Peyer's patch (tissue), 4 donors: Measurements from ENCODE around the gene MEA1. TPM values are rescaled to one million over a fixed set of nuclear protein-coding genes. Genes with fewer than 3 reads are reported as not detected.

Experiments used
- DNase-seq, 3 donors: peaks; one replicate each; pipeline ENCODE4 v3.0.0-alpha.2; 2017 to 2019
- H3K27ac ChIP-seq, 4 donors: fragments of 200-600 bp; sonication (generic); one replicate each; pipeline ENCODE4 v1.5.1; 2016 to 2019
- H3K27me3 ChIP-seq, 2 donors: fragments of 200-600 bp; sonication (generic); one replicate each; pipeline ENCODE4 v1.5.1; 2019
- H3K36me3 ChIP-seq, 3 donors: fragments of 200-600 bp; sonication (generic); one replicate each; pipeline ENCODE4 v1.5.1; 2016 to 2019
- H3K4me1 ChIP-seq, 4 donors: fragments of 200-600 bp; sonication (generic); one replicate each; pipeline ENCODE4 v1.5.1; 2016 to 2019
- H3K4me3 ChIP-seq, 4 donors: fragments of 200-600 bp; sonication (generic); 1 replicate in 3 of 4; 2 replicates in 1 of 4; pipeline ENCODE4 v1.5.1; 2016 to 2019; ENCODE audit warnings: mild to moderate bottlenecking in 1 of 4
- H3K9me3 ChIP-seq, 4 donors: fragments of 200-600 bp; sonication (generic); one replicate each; pipeline ENCODE4 v1.5.1; 2016 to 2019; ENCODE audit warnings: mild to moderate bottlenecking in 1 of 4
- POLR2A ChIP-seq, 2 donors: fragments of 450-650 bp; IDR thresholded peaks; one replicate each; pipeline ENCODE4 v1.5.1; 2017; ENCODE audit warnings: antibody characterized with exemption in 2 of 2, mild to moderate bottlenecking in 2 of 2, moderate library complexity in 2 of 2
- total RNA-seq, 4 donors: library from RNA; depleted of rRNA; stranded (reverse); fragments of >200 nt; gene quantifications; one replicate each; pipeline ENCODE4 v1.1.0, GENCODE V29; 2016
- TF ChIP-seq, protein P1 (sequence below), 6 experiments: fragments of 450-650 bp in 4 of 6; fragments of 200-600 bp in 2 of 6; sonication (generic) in 1 of 6; IDR thresholded peaks; one replicate each; pipeline ENCODE4 v1.5.1; 2017 to 2019; ENCODE audit warnings: antibody characterized with exemption in 6 of 6, mild to moderate bottlenecking in 3 of 6, moderate library complexity in 1 of 6

MEA1 gene
- total RNA-seq, 4 donors from 2014 or later, result 34.3 to 40.4 (median 36.1) TPM

DNA sequence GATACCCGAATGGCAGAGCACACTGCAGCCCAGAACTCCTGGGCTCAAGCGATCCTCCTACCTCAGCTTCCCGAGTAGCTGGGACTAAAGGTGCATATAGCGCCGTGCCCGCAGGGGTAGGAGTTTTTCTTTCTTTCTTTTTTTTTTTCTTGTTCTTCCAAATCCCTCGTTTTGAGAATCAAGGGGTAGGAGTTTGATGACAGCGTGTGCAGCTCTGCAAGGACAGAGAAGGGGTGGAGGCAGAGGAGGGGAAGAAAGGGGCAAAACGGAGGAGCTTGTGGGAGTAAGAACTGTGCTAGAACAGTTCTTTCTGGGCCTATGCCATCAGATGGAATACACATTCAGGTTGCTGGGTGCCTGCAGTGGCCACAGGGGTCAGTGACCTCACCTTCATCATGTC lies 23.0 kb upstream of the MEA1 start:
- H3K9me3 ChIP-seq, result no peaks in the 10 kb centered on the region
- H3K4me1 ChIP-seq, result no peaks in the 10 kb centered on the region
- H3K4me3 ChIP-seq, result no peak overlapping the region
- H3K27ac ChIP-seq, result no peak overlapping the region
- peaks cover 0 to 74% (median 0%) of the 10 kb centered on the region in 3 donors for H3K36me3 ChIP-seq
- DNase-seq, result no peak
- TF ChIP-seq, protein P1, sequence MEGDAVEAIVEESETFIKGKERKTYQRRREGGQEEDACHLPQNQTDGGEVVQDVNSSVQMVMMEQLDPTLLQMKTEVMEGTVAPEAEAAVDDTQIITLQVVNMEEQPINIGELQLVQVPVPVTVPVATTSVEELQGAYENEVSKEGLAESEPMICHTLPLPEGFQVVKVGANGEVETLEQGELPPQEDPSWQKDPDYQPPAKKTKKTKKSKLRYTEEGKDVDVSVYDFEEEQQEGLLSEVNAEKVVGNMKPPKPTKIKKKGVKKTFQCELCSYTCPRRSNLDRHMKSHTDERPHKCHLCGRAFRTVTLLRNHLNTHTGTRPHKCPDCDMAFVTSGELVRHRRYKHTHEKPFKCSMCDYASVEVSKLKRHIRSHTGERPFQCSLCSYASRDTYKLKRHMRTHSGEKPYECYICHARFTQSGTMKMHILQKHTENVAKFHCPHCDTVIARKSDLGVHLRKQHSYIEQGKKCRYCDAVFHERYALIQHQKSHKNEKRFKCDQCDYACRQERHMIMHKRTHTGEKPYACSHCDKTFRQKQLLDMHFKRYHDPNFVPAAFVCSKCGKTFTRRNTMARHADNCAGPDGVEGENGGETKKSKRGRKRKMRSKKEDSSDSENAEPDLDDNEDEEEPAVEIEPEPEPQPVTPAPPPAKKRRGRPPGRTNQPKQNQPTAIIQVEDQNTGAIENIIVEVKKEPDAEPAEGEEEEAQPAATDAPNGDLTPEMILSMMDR (IDR thresholded peaks at IDR 0.05), result no peak
- no peaks in the 10 kb centered on the region for H3K27me3 ChIP-seq

GRCh38 chr6:43035495-43036194 lies 21.9 kb upstream of the MEA1 start:
- Histone ChIP-seq H3K4me3 (no peak overlapping the region), H3K9me3 (no peaks in the 10 kb centered on the region), H3K36me3 (peaks cover 0 to 71% (median 0%) of the 10 kb centered on the region in 3 donors), H3K27ac (no peak overlapping the region), H3K27me3 (no peaks in the 10 kb centered on the region), H3K4me1 (no peaks in the 10 kb centered on the region)
- TF ChIP-seq POLR2A (IDR thresholded peaks at IDR 0.05), result no peak
- TF ChIP-seq, protein P1 (IDR thresholded peaks at IDR 0.05), result no peak
- DNase-seq, result no peak

GRCh38 chr6:43034190-43034525 lies 20.4 kb upstream of the MEA1 start:
- no peak for DNase-seq
- Histone ChIP-seq H3K9me3 (no peaks in the 10 kb centered on the region), H3K36me3 (peaks cover 0 to 72% (median 0%) of the 10 kb centered on the region in 3 donors), H3K4me1 (no peaks in the 10 kb centered on the region), H3K27me3 (no peaks in the 10 kb centered on the region), H3K27ac (no peak overlapping the region), H3K4me3 (no peak overlapping the region)
- TF ChIP-seq POLR2A (IDR thresholded peaks at IDR 0.05), result no peak
- TF ChIP-seq, protein P1 (IDR thresholded peaks at IDR 0.05), result no peak

- no peak for DNase-seq
- Histone ChIP-seq H3K9me3 (no peaks in the 10 kb centered on the region), H3K4me3 (no peak overlapping the region), H3K27ac (no peak overlapping the region), H3K4me1 (no peaks in the 10 kb centered on the region), H3K36me3 (peaks cover 0 to 72% (median 0%) of the 10 kb centered on the region in 3 donors), H3K27me3 (no peaks in the 10 kb centered on the region)
- no peak for TF ChIP-seq POLR2A (IDR thresholded peaks at IDR 0.05)
- TF ChIP-seq, protein P1 (IDR thresholded peaks at IDR 0.05), result no peak
These were observed 19.9 kb upstream of the MEA1 start for GRCh38 chr6:43033496-43034189.

DNA sequence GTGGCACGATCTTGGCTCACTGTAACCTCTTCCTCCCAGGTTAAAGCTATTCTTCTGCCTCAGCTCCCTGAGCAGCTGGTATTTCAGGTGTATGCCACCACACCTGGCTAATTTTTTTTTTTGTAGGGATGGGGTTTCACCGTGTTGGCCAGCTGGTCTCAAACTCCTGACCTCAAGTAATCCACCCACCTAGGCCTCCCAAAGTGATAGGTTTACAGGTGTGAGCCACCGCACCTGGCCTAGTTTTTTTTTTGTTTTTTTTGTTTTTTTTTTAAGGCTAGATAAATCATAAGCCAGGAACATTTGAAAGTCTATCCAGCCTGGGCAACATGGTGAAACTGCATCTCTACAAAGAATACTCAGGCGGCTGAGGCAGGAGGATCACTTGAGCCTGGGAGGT lies 18.6 kb upstream of the MEA1 start:
- DNase-seq, result no peak
- TF ChIP-seq POLR2A (IDR thresholded peaks at IDR 0.05), result no peak
- TF ChIP-seq, protein P1 (IDR thresholded peaks at IDR 0.05), result no peak
- Histone ChIP-seq H3K27me3 (no peaks in the 10 kb centered on the region), H3K4me3 (no peak overlapping the region), H3K36me3 (peaks cover 0 to 74% (median 0%) of the 10 kb centered on the region in 3 donors), H3K9me3 (no peaks in the 10 kb centered on the region), H3K27ac (no peak overlapping the region), H3K4me1 (no peaks in the 10 kb centered on the region)
